Measurements from ENCODE around the gene MCM9. TPM values are rescaled to one million over a fixed set of nuclear protein-coding genes. Genes with fewer than 3 reads are reported as not detected.

The MCM9 gene
- total RNA-seq, 3 donors from 2014 or later (not counting 1 experiment from before 2014, with no cell fraction given) = 45.2 to 53.4 (median 52.5) TPM

GRCh38 chr6:118829817-118830478 is 105.0 kb downstream of the MCM9 start:
- no peak for DNase-seq
- H3K27me3 Mint-ChIP-seq (ENCODE audit: low read depth in 2 of 2) = no peaks in the 10 kb centered on the region
- H3K4me3 ChIP-seq (ENCODE audit: low read length) = no peak overlapping the region
- intact Hi-C loops (cut with micrococcal nuclease) = no loop called here
- H3K9me3 Mint-ChIP-seq = no peaks in the 10 kb centered on the region
- H3K4me3 Mint-ChIP-seq = no peak overlapping the region
- H3K4me1 Mint-ChIP-seq = peaks cover 25 to 28% of the 10 kb centered on the region in 2 donors
- H3K27me3 ChIP-seq (ENCODE audit: control insufficient read depth, insufficient read depth, low read length) = no peaks in the 10 kb centered on the region
- WGBS (ENCODE audit: insufficient coverage) = 97% methylated on average over 2 of the region's 2 CpGs
- peak overlapping the region; percentile 1 to 37 for H3K27ac Mint-ChIP-seq
- no peak for TF ChIP-seq CTCF (IDR thresholded peaks at IDR 0.05)
- H3K36me3 Mint-ChIP-seq = no peaks in the 10 kb centered on the region
- H3K9me3 ChIP-seq (ENCODE audit: control insufficient read depth, insufficient read depth, low read length) = no peaks in the 10 kb centered on the region
- H3K4me1 ChIP-seq (ENCODE audit: control insufficient read depth, insufficient read depth, low read length) = no peaks in the 10 kb centered on the region
- no peak for ATAC-seq
- peaks cover 33% of the 10 kb centered on the region for H3K36me3 ChIP-seq (ENCODE audit: control insufficient read depth, insufficient read depth, low read length)
- H3K27ac ChIP-seq (ENCODE audit: low read length) = no peak overlapping the region

- no peak for TF ChIP-seq CTCF (IDR thresholded peaks at IDR 0.05)
- H3K27me3 ChIP-seq (ENCODE audit: control insufficient read depth, insufficient read depth, low read length) = no peaks in the 10 kb centered on the region
- Mint-ChIP-seq H3K36me3 (peaks cover 9% of the 10 kb centered on the region), H3K4me1 (peaks cover 5 to 6% of the 10 kb centered on the region in 2 donors), H3K27me3 (ENCODE audit: low read depth in 2 of 2) (no peaks in the 10 kb centered on the region), H3K9me3 (no peaks in the 10 kb centered on the region), H3K27ac (no peak overlapping the region), H3K4me3 (no peak overlapping the region)
- intact Hi-C loops (cut with micrococcal nuclease) = no loop called here
- ATAC-seq (no peak), DNase-seq (no peak)
- H3K4me1 ChIP-seq (ENCODE audit: control insufficient read depth, insufficient read depth, low read length) = no peaks in the 10 kb centered on the region
- H3K4me3 ChIP-seq (ENCODE audit: low read length) = no peak overlapping the region
- H3K36me3 ChIP-seq (ENCODE audit: control insufficient read depth, insufficient read depth, low read length) = peaks cover 48% of the 10 kb centered on the region
- WGBS (ENCODE audit: insufficient coverage) = 86% methylated on average over 4 of the region's 4 CpGs
- H3K27ac ChIP-seq (ENCODE audit: low read length) = no peak overlapping the region
- H3K9me3 ChIP-seq (ENCODE audit: control insufficient read depth, insufficient read depth, low read length) = no peaks in the 10 kb centered on the region
Measured at GRCh38 chr6:118826096-118826495, 108.9 kb downstream of the MCM9 start.

GRCh38 chr6:118825661-118826060 is 109.3 kb downstream of the MCM9 start:
- Mint-ChIP-seq H3K27me3 (ENCODE audit: low read depth in 2 of 2) (no peaks in the 10 kb centered on the region), H3K27ac (no peak overlapping the region), H3K36me3 (peaks cover 11% of the 10 kb centered on the region), H3K4me1 (peaks cover 5 to 7% of the 10 kb centered on the region in 2 donors), H3K4me3 (no peak overlapping the region), H3K9me3 (no peaks in the 10 kb centered on the region)
- no peak for ATAC-seq
- WGBS (ENCODE audit: insufficient coverage) = 94% methylated on average over 4 of the region's 4 CpGs
- H3K27ac ChIP-seq (ENCODE audit: low read length) = no peak overlapping the region
- intact Hi-C loops (cut with micrococcal nuclease) = no loop called here
- peaks cover 48% of the 10 kb centered on the region for H3K36me3 ChIP-seq (ENCODE audit: control insufficient read depth, insufficient read depth, low read length)
- no peaks in the 10 kb centered on the region for H3K9me3 ChIP-seq (ENCODE audit: control insufficient read depth, insufficient read depth, low read length)
- TF ChIP-seq CTCF (IDR thresholded peaks at IDR 0.05) = no peak
- no peak for DNase-seq
- H3K4me1 ChIP-seq (ENCODE audit: control insufficient read depth, insufficient read depth, low read length) = no peaks in the 10 kb centered on the region
- no peaks in the 10 kb centered on the region for H3K27me3 ChIP-seq (ENCODE audit: control insufficient read depth, insufficient read depth, low read length)
- H3K4me3 ChIP-seq (ENCODE audit: low read length) = no peak overlapping the region

- peaks cover 2% of the 10 kb centered on the region in 2 donors for H3K9me3 Mint-ChIP-seq
- ATAC-seq (no peak), DNase-seq (no peak)
- H3K36me3 ChIP-seq (ENCODE audit: control insufficient read depth, insufficient read depth, low read length) = peaks cover 5% of the 10 kb centered on the region
- no peak for TF ChIP-seq CTCF (IDR thresholded peaks at IDR 0.05)
- 100% methylated on average over 2 of the region's 2 CpGs for WGBS (ENCODE audit: insufficient coverage)
- H3K9me3 ChIP-seq (ENCODE audit: control insufficient read depth, insufficient read depth, low read length) = no peaks in the 10 kb centered on the region
- H3K4me1 ChIP-seq (ENCODE audit: control insufficient read depth, insufficient read depth, low read length) = peaks cover 2% of the 10 kb centered on the region
- peaks cover 21 to 37% of the 10 kb centered on the region in 2 donors for H3K4me1 Mint-ChIP-seq
- no peak overlapping the region for H3K4me3 ChIP-seq (ENCODE audit: low read length)
- intact Hi-C loops (cut with micrococcal nuclease) = loop anchor here (10.0 kb wide), 1 partner anchor 1201 kb away; no protein-coding TSS in a partner anchor
- no peaks in the 10 kb centered on the region for H3K27me3 Mint-ChIP-seq (ENCODE audit: low read depth in 2 of 2)
- H3K4me3 Mint-ChIP-seq = no peak overlapping the region
- peaks cover 6% of the 10 kb centered on the region for H3K36me3 Mint-ChIP-seq
- H3K27ac ChIP-seq (ENCODE audit: low read length) = no peak overlapping the region
- H3K27ac Mint-ChIP-seq = peak overlapping the region; percentile 80 to 83
- H3K27me3 ChIP-seq (ENCODE audit: control insufficient read depth, insufficient read depth, low read length) = no peaks in the 10 kb centered on the region
Measured at GRCh38 chr6:118815495-118815894, 119.5 kb downstream of the MCM9 start.

Measured in natural killer cell (primary cell).